Measurements from ENCODE around the gene PIGT. TPM values are rescaled to one million over a fixed set of nuclear protein-coding genes. Genes with fewer than 3 reads are reported as not detected.

The PIGT gene
- total RNA-seq: 10 to 100 TPM; 83.3 to 90.1 TPM
- 77.8 TPM for polyA plus RNA-seq (2013, experiment 1 of 2)
- 69.9 TPM for polyA plus RNA-seq (2013, experiment 2 of 2)
- long read RNA-seq, experiment 1, transcript PIGT-202 (12 exons, 2,245 nt): major isoform, 26 of 61 reads
- long read RNA-seq, experiment 1, partial matches to known transcripts: 11 of 61 reads
- long read RNA-seq, experiment 1, other reads (novel, unspliced or antisense): 12 of 61 reads
- long read RNA-seq, experiment 2, transcript PIGT-202 (12 exons, 2,245 nt): major isoform, 230 of 287 reads
- long read RNA-seq, experiment 2, transcript PIGT-201 (10 exons, 1,880 nt): minor isoform, 6 of 287 reads
- long read RNA-seq, experiment 2, partial matches to known transcripts: 21 of 287 reads
- long read RNA-seq, experiment 2, other reads (novel, unspliced or antisense): 15 of 287 reads
- long read RNA-seq, experiment 3, transcript PIGT-202 (12 exons, 2,245 nt): major isoform, 552 of 666 reads
- long read RNA-seq, experiment 3, transcript PIGT-201 (10 exons, 1,880 nt): minor isoform, 17 of 666 reads
- long read RNA-seq, experiment 3, transcript PIGT-207 (11 exons, 2,037 nt): minor isoform, 5 of 666 reads
- long read RNA-seq, experiment 3, transcript PIGT-203 (11 exons, 1,971 nt): minor isoform, 11 of 666 reads
- long read RNA-seq, experiment 3, partial matches to known transcripts: 26 of 666 reads
- long read RNA-seq, experiment 3, other reads (novel, unspliced or antisense): 27 of 666 reads
- long read RNA-seq, experiment 4, transcript PIGT-201 (10 exons, 1,880 nt): minor isoform, 6 of 66 reads
- long read RNA-seq, experiment 4, transcript PIGT-202 (12 exons, 2,245 nt): major isoform, 50 of 66 reads
- long read RNA-seq, experiment 4, partial matches to known transcripts: 1 of 66 reads
- long read RNA-seq, experiment 4, other reads (novel, unspliced or antisense): 6 of 66 reads

DNA sequence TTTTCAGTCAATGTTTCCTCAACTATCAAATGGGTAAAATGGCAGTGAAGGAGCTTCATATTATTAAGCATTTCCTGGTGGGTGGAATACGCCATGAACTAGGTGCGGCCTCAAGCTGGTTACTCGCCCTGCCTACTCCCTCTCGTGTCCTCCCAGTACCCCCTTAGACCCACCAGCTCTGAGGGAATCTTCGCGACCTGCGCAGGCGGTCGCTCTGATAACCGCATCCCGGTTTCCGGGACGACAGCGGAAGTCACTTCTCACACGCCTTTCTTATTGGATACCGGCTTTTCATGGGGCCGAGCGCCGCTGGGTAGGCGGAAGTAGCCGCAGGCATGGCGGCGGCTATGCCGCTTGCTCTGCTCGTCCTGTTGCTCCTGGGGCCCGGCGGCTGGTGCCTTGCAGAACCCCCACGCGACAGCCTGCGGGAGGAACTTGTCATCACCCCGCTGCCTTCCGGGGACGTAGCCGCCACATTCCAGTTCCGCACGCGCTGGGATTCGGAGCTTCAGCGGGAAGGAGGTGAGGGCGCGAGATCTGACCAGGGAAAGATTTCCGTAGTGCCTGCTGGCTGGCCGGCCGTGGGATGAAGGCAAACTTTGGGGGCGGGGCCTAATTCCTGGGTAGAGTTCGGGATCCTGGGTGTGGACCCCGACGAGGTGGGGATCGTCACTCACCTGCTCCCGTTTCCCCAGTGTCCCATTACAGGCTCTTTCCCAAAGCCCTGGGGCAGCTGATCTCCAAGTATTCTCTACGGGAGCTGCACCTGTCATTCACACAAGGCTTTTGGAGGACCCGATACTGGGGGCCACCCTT lies at the start of gene PIGT:
Gene PIGT, plus strand, starts transcription at position 320 of the 816 bp plus-strand sequence. Its CDS starts 16 bp downstream, at position 336.
- Mint-ChIP-seq H3K9me3 (no peaks in the 10 kb centered on the region), H3K27me3 (ENCODE audit: insufficient read depth) (peaks cover 9% of the 10 kb centered on the region), H3K4me1 (peaks cover 6% of the 10 kb centered on the region), H3K36me3 (ENCODE audit: low read depth) (peaks cover 33% of the 10 kb centered on the region), H3K27ac (peak within 1 kb of the TSS; percentile 92), H3K4me3 (peak within 1 kb of the TSS; percentile 93)
- peak within 1 kb of the TSS; percentile 73 for H3K9ac ChIP-seq (ENCODE audit: extremely low read depth, low read length, poor library complexity, severe bottlenecking)
- no peaks in the 10 kb centered on the region for H3K27me3 ChIP-seq (ENCODE audit: control insufficient read depth, insufficient read depth, low read length, poor library complexity, severe bottlenecking)
- H3K36me3 ChIP-seq (ENCODE audit: control insufficient read depth, insufficient read depth, low read length): peaks cover 36% of the 10 kb centered on the region
- H3K9me3 ChIP-seq (ENCODE audit: control insufficient read depth, low read length): no peaks in the 10 kb centered on the region
- no peak within 1 kb of the TSS for H3K27ac ChIP-seq (ENCODE audit: low read depth, low read length)
- TF ChIP-seq, protein P1, sequence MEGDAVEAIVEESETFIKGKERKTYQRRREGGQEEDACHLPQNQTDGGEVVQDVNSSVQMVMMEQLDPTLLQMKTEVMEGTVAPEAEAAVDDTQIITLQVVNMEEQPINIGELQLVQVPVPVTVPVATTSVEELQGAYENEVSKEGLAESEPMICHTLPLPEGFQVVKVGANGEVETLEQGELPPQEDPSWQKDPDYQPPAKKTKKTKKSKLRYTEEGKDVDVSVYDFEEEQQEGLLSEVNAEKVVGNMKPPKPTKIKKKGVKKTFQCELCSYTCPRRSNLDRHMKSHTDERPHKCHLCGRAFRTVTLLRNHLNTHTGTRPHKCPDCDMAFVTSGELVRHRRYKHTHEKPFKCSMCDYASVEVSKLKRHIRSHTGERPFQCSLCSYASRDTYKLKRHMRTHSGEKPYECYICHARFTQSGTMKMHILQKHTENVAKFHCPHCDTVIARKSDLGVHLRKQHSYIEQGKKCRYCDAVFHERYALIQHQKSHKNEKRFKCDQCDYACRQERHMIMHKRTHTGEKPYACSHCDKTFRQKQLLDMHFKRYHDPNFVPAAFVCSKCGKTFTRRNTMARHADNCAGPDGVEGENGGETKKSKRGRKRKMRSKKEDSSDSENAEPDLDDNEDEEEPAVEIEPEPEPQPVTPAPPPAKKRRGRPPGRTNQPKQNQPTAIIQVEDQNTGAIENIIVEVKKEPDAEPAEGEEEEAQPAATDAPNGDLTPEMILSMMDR (conservative IDR thresholded peaks at IDR 0.05): no peak
- DNase-seq: peak; percentile 93
- no peaks in the 10 kb centered on the region for H3K4me1 ChIP-seq (ENCODE audit: control insufficient read depth, insufficient read depth, low read length)
- WGBS, 2 experiments (ENCODE audit: insufficient coverage in 1 of 2, insufficient read length in 1 of 2): 1 to 2% methylated on average over 25 to 52 of the region's 52 CpGs
- peak within 1 kb of the TSS; percentile 89 for H3K4me3 ChIP-seq (ENCODE audit: low read length)

DNA sequence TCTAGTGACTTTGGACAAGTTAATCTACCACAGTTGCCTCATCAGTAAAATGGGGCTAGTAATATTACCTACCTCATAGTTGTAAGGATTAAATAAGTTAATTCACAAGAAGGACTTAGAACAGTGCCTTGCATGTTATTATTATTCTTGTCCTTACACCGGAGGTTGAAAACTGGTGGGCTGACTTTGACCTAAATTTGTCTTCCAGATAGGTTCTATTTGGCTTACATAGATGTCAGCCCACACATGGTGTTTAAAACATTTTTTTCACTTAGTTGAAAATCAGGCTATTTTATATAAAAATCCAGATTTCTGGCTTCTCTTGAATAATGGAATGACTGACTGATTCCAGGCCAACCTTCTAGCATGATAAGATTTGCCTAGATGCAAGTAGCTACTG lies 49.7 kb upstream of the PIGT start:
- Histone ChIP-seq H3K36me3 (ENCODE audit: control insufficient read depth, insufficient read depth, low read length) (peaks cover 48% of the 10 kb centered on the region), H3K4me3 (ENCODE audit: low read length) (no peak overlapping the region), H3K27me3 (ENCODE audit: control insufficient read depth, insufficient read depth, low read length, poor library complexity, severe bottlenecking) (no peaks in the 10 kb centered on the region), H3K9ac (ENCODE audit: extremely low read depth, low read length, poor library complexity, severe bottlenecking) (no peak overlapping the region), H3K9me3 (ENCODE audit: control insufficient read depth, low read length) (no peaks in the 10 kb centered on the region), H3K4me1 (ENCODE audit: control insufficient read depth, insufficient read depth, low read length) (peaks cover 10% of the 10 kb centered on the region), H3K27ac (ENCODE audit: low read depth, low read length) (no peak overlapping the region)
- Mint-ChIP-seq H3K27ac (no peak overlapping the region), H3K4me1 (peaks cover 17% of the 10 kb centered on the region), H3K36me3 (ENCODE audit: low read depth) (peaks cover 28% of the 10 kb centered on the region), H3K27me3 (ENCODE audit: insufficient read depth) (no peaks in the 10 kb centered on the region), H3K9me3 (no peaks in the 10 kb centered on the region), H3K4me3 (no peak overlapping the region)
- DNase-seq: no peak
- 100% methylated on average over 1 of the region's 1 CpG; no CpG with 5 or more reads in 1 of the 2 experiments for WGBS, 2 experiments (ENCODE audit: insufficient coverage in 1 of 2, insufficient read length in 1 of 2)
- TF ChIP-seq, protein P1 (conservative IDR thresholded peaks at IDR 0.05): no peak

DNA sequence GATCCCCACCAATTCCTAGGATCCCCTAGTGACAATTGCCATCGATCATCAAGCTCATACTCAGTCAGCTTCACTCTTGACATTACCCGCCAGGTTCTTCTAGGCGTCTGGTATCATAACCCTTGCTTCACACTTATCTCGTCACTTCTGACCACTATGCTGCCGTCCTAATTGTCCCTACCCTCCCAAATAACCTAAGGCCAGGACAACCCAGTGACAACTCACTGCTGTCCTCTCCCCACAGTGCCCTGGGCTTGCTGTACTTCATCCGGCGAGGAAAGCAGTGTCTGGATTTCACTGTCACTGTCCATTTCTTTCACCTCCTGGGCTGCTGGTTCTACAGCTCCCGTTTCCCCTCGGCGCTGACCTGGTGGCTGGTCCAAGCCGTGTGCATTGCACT lies 49.3 kb upstream of the PIGT start:
- H3K9me3 ChIP-seq (ENCODE audit: control insufficient read depth, low read length): no peaks in the 10 kb centered on the region

More for the DNA sequence above, 49.3 kb upstream of the PIGT start:
- 91 to 93% methylated on average over 10 to 11 of the region's 11 CpGs for WGBS, 2 experiments (ENCODE audit: insufficient coverage in 1 of 2, insufficient read length in 1 of 2)
- no peaks in the 10 kb centered on the region for H3K27me3 Mint-ChIP-seq (ENCODE audit: insufficient read depth)
- Histone ChIP-seq H3K4me1 (ENCODE audit: control insufficient read depth, insufficient read depth, low read length) (peaks cover 10% of the 10 kb centered on the region), H3K4me3 (ENCODE audit: low read length) (no peak overlapping the region), H3K9ac (ENCODE audit: extremely low read depth, low read length, poor library complexity, severe bottlenecking) (no peak overlapping the region), H3K36me3 (ENCODE audit: control insufficient read depth, insufficient read depth, low read length) (peaks cover 52% of the 10 kb centered on the region), H3K27me3 (ENCODE audit: control insufficient read depth, insufficient read depth, low read length, poor library complexity, severe bottlenecking) (no peaks in the 10 kb centered on the region), H3K27ac (ENCODE audit: low read depth, low read length) (no peak overlapping the region)
- no peak overlapping the region for H3K27ac Mint-ChIP-seq
- peaks cover 17% of the 10 kb centered on the region for H3K4me1 Mint-ChIP-seq
- H3K36me3 Mint-ChIP-seq (ENCODE audit: low read depth): peaks cover 28% of the 10 kb centered on the region
- TF ChIP-seq, protein P1 (conservative IDR thresholded peaks at IDR 0.05): no peak
- H3K9me3 Mint-ChIP-seq: no peaks in the 10 kb centered on the region
- H3K4me3 Mint-ChIP-seq: no peak overlapping the region
- DNase-seq: no peak

All from endodermal cell (in vitro differentiated cells).